WERI-Rb-1 (cell line): ENCODE results near the gene CARS1.

Experiments used
- DNase-seq: peaks from one replicate; pipeline ENCODE4 v3.0.0-alpha.2; 2020
- H3K27ac ChIP-seq: fragments of 250-450 bp; sonication (Bioruptor Pico); 2 replicates; pipeline ENCODE4 v1.5.1; 2020; ENCODE audit warnings: mild to moderate bottlenecking, moderate library complexity
- H3K27me3 ChIP-seq: fragments of 250-450 bp; sonication (Bioruptor Pico); 2 replicates; pipeline ENCODE4 v1.5.1; 2021; ENCODE audit warnings: mild to moderate bottlenecking, low read depth, moderate library complexity; ENCODE audit not compliant: insufficient read depth, severe bottlenecking
- H3K36me3 ChIP-seq: fragments of 250-450 bp; sonication (Bioruptor Pico); 2 replicates; pipeline ENCODE4 v1.5.1; 2020; ENCODE audit warnings: mild to moderate bottlenecking, moderate library complexity
- H3K4me3 ChIP-seq: 2 replicates; pipeline ENCODE4 v1.5.1; 2011; ENCODE audit warnings: low read depth, mild to moderate bottlenecking, control low read depth, low read length
- H3K9me3 ChIP-seq: fragments of 250-450 bp; sonication (Bioruptor Pico); 2 replicates; pipeline ENCODE4 v1.5.1; 2021; ENCODE audit warnings: mild to moderate bottlenecking, moderate library complexity; ENCODE audit not compliant: severe bottlenecking
- TF ChIP-seq, protein P1 (sequence below): IDR thresholded peaks from 2 replicates; pipeline ENCODE4 v1.5.1; 2011; ENCODE audit warnings: low read depth, mild to moderate bottlenecking, control low read depth, inconsistent platforms, low read length

The CARS1 gene

DNA sequence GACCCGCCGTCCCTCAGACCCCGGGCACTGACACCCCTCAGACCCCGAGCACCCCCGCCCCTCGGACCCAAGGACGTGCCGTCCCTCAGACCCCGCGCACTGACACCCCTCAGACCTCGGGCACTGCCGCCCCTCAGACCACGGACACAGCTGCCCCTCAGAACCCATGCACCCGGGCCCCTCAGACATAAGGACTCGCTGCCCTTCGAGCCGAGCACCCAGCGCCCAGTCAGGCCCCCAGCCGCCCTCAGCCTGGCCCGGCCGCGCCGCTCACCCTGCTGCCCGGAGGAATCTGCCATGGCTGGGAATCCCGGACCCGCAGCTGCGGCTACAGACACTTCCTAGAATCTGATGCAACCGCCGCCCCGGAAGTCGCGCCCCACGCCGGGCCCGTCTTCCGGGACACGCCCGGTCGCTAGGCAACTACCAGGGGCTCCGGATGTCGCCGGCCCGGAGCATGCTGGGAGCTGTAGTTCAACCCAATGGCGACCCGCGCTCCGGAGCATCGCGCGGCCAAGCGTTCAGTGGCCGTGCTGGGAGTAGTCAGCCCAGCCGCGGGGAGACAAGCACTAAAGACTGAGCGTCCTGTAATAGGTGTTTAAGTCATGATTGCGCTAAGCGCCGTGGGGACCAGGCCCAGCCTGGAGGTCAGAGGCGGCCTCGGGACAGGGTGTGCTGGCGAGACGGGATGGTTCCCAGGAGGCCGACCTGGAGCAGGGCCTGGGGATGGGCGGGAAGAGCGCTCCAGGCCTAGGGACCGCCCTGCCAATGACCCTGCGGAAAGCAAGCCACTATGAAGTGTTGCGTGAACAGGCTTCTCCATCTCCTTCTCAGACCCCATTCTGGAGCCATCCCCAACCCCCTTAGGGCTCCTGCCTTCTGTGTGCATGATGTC is at the start of gene CARS1:
Gene CARS1, minus strand, starts transcription at position 355 of the 895 bp plus-strand sequence. Its CDS starts 56 bp downstream, at position 299.
- Histone ChIP-seq H3K9me3 (no peaks in the 10 kb centered on the region), H3K4me3 (peak within 1 kb of the TSS; percentile 57), H3K27me3 (no peaks in the 10 kb centered on the region), H3K36me3 (peaks cover 16% of the 10 kb centered on the region), H3K27ac (peak within 1 kb of the TSS; percentile 94)
- TF ChIP-seq, protein P1, sequence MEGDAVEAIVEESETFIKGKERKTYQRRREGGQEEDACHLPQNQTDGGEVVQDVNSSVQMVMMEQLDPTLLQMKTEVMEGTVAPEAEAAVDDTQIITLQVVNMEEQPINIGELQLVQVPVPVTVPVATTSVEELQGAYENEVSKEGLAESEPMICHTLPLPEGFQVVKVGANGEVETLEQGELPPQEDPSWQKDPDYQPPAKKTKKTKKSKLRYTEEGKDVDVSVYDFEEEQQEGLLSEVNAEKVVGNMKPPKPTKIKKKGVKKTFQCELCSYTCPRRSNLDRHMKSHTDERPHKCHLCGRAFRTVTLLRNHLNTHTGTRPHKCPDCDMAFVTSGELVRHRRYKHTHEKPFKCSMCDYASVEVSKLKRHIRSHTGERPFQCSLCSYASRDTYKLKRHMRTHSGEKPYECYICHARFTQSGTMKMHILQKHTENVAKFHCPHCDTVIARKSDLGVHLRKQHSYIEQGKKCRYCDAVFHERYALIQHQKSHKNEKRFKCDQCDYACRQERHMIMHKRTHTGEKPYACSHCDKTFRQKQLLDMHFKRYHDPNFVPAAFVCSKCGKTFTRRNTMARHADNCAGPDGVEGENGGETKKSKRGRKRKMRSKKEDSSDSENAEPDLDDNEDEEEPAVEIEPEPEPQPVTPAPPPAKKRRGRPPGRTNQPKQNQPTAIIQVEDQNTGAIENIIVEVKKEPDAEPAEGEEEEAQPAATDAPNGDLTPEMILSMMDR = no peak
- peak; percentile 96 for DNase-seq

DNA sequence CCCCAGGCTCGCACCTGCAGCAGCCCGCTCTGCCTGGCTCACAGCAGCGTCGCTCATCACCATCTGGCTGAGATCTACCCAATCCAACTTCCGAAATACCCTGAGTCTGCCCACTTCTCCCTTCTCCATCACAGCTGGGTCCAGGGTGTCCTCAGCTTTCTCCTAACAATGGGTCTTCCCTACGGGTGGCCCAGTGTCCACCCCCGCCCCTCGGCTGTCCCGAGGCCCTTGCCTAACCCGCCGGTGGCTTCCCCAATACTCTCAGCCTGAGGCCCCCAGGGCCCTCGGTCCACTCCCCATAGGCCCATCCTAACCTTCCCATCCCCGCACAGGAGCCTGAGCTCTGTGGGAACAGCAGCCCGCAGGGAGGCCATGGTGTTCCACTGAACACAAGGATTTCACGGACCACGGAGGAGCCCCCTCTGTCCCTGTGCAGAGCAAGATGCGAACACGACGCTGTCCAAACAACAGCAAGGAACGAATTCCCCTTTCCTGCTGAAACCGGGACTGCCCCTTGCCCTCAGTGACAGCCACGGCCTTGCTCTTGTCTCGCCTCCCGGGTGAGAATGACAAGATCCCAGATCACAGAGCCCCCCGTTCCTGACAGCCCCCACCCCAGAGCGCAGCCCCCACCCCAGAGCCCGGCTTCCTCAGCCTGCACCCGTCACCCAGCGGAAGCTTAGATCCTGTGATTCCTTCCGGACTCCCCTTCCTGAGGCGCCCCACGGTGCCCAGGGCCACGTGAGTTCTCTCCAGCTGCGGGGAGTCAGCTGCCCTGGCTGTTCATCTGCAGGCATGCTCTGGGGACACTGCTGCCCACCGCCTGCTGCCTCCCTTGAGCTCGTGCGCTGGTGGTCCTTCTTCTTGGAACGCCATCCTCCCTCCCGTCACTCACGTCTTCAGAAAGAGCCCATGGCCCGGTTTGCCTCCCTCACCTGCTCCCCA is 48.8 kb upstream of the CARS1 start:
- no peaks in the 10 kb centered on the region for H3K36me3 ChIP-seq
- no peak overlapping the region for H3K27ac ChIP-seq
- H3K9me3 ChIP-seq = no peaks in the 10 kb centered on the region
- no peaks in the 10 kb centered on the region for H3K27me3 ChIP-seq
- TF ChIP-seq, protein P1 = no peak
- no peak for DNase-seq
- no peak overlapping the region for H3K4me3 ChIP-seq

GRCh38 chr11:3104961-3105790 is 48.0 kb upstream of the CARS1 start:
- Histone ChIP-seq H3K36me3 (no peaks in the 10 kb centered on the region), H3K9me3 (no peaks in the 10 kb centered on the region), H3K4me3 (no peak overlapping the region), H3K27ac (no peak overlapping the region), H3K27me3 (no peaks in the 10 kb centered on the region)
- TF ChIP-seq, protein P1 = no peak
- DNase-seq = no peak

- TF ChIP-seq, protein P1 = no peak
- Histone ChIP-seq H3K27me3 (no peaks in the 10 kb centered on the region), H3K27ac (no peak overlapping the region), H3K9me3 (no peaks in the 10 kb centered on the region), H3K36me3 (no peaks in the 10 kb centered on the region), H3K4me3 (no peak overlapping the region)
- no peak for DNase-seq
Observed at GRCh38 chr11:3104051-3104714, 47.0 kb upstream of the CARS1 start.

DNA sequence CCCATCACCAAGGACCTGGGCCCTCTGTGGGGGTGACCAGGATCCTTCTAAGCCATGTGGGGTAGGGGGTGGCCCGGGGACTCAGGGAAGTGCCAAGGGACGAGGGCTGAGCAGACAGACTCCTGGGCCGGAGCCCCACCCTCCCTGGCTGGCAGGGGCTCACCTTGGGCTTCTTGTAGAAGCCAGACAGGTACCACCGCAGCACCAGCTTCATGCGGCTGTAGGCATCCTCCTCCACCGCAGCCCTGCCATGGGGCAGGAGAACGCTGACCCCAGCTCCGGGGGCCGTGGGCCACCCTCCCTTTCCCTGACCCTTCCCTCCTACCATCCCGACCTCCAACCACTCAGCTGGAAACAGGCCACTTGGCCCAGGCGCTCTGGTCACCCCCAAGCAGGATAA is 45.9 kb upstream of the CARS1 start:
- H3K36me3 ChIP-seq = no peaks in the 10 kb centered on the region
- H3K27me3 ChIP-seq = no peaks in the 10 kb centered on the region
- TF ChIP-seq, protein P1 = no peak
- DNase-seq = no peak
- H3K27ac ChIP-seq = no peak overlapping the region
- H3K9me3 ChIP-seq = no peaks in the 10 kb centered on the region
- H3K4me3 ChIP-seq = no peak overlapping the region
